Activated CD4-positive, alpha-beta T cell treated with anti-CD3 and anti-CD28 coated beads, Interleukin-2, amount 10 ng/mL, durations not matched to agents 24 days and 14 days (primary cell): ENCODE measurements around the gene SSX2IP. TPM values are rescaled to one million over a fixed set of nuclear protein-coding genes. Genes with fewer than 3 reads are reported as not detected.
"Not testable (repeated sequence)": the region's sequence is repeated elsewhere in the genome, so short reads cannot be mapped to it uniquely, and the experiment has no call there.

Experiments used
- DNase-seq: peaks from one replicate; pipeline ENCODE4 v3.0.0; 2022
- H3K27ac Mint-ChIP-seq: one replicate; pipeline ENCODE4 v1.8.0; 2022; ENCODE audit warnings: mild to moderate bottlenecking, mixed read lengths
- H3K27me3 Mint-ChIP-seq: one replicate; pipeline ENCODE4 v1.8.0; 2022; ENCODE audit warnings: mixed read lengths
- H3K36me3 Mint-ChIP-seq: one replicate; pipeline ENCODE4 v1.8.0; 2022; ENCODE audit warnings: low read depth, mild to moderate bottlenecking, mixed read lengths
- H3K4me1 Mint-ChIP-seq: one replicate; pipeline ENCODE4 v1.8.0; 2021; ENCODE audit warnings: mixed read lengths
- H3K4me3 Mint-ChIP-seq: one replicate; pipeline ENCODE4 v1.8.0; 2022; ENCODE audit warnings: mild to moderate bottlenecking, moderate library complexity, mixed read lengths
- H3K9me3 Mint-ChIP-seq: one replicate; pipeline ENCODE4 v1.8.0; 2021; ENCODE audit warnings: mixed read lengths
- intact Hi-C: fragments of 100-400 bp; cut with micrococcal nuclease; formaldehyde crosslinking; loops from one replicate; pipeline ENCODE4 v1.15.1; 2023
- total RNA-seq: library from RNA; stranded (reverse); gene quantifications from 2 replicates; pipeline ENCODE4 v1.2.3, GENCODE V29; 2022

The SSX2IP gene
- total RNA-seq, 1 donor from 2014 or later: 11.8 TPM

GRCh38 chr1:84677415-84678099 lies 12.7 kb downstream of the SSX2IP start:
- Mint-ChIP-seq H3K4me1 (peaks cover 2% of the 10 kb centered on the region), H3K4me3 (no peak overlapping the region), H3K36me3 (peaks cover 11% of the 10 kb centered on the region), H3K27me3 (no peaks in the 10 kb centered on the region), H3K9me3 (no peaks in the 10 kb centered on the region), H3K27ac (no peak overlapping the region)
- no peak for DNase-seq
- intact Hi-C loops: no loop called here

DNA sequence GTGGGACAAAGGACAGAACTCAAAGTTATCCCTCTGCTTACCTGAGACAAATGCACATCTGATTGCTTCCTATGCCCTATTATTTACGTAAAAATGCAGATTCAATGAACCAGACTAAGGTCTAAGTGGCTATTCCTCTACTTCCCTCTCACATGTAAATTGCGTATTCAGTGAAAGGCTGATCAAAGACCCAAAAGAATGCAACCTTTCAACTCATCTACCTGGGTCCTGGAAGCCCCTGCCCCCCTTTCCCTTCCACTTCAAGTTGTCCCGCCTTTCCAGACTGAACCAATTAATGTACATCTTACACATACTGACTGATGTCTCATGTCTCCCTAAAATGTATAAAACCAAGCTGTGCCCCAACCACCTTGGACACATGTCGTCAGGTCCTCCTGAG lies 14.6 kb downstream of the SSX2IP start:
- H3K9me3 Mint-ChIP-seq: no peaks in the 10 kb centered on the region
- peaks cover 6% of the 10 kb centered on the region for H3K4me1 Mint-ChIP-seq
- intact Hi-C loops: no loop called here
- no peaks in the 10 kb centered on the region for H3K27me3 Mint-ChIP-seq
- no peak overlapping the region for H3K27ac Mint-ChIP-seq
- H3K36me3 Mint-ChIP-seq: peaks cover 8% of the 10 kb centered on the region
- H3K4me3 Mint-ChIP-seq: no peak overlapping the region
- no peak for DNase-seq

GRCh38 chr1:84675106-84675505 lies 15.2 kb downstream of the SSX2IP start:
- Mint-ChIP-seq H3K36me3 (peaks cover 8% of the 10 kb centered on the region), H3K27ac (no peak overlapping the region), H3K27me3 (no peaks in the 10 kb centered on the region), H3K4me1 (peaks cover 6% of the 10 kb centered on the region), H3K4me3 (no peak overlapping the region), H3K9me3 (no peaks in the 10 kb centered on the region)
- intact Hi-C loops: no loop called here
- no peak for DNase-seq

GRCh38 chr1:84674705-84675104 lies 15.6 kb downstream of the SSX2IP start:
- H3K4me3 Mint-ChIP-seq: no peak overlapping the region
- peaks cover 6% of the 10 kb centered on the region for H3K4me1 Mint-ChIP-seq
- peaks cover 5% of the 10 kb centered on the region for H3K36me3 Mint-ChIP-seq

GRCh38 chr1:84674021-84674420 lies 16.2 kb downstream of the SSX2IP start:
- Mint-ChIP-seq H3K9me3 (no peaks in the 10 kb centered on the region), H3K27ac (no peak overlapping the region), H3K4me1 (peaks cover 6% of the 10 kb centered on the region), H3K27me3 (no peaks in the 10 kb centered on the region), H3K36me3 (peaks cover 3% of the 10 kb centered on the region), H3K4me3 (no peak overlapping the region)
- no peak for DNase-seq
- intact Hi-C loops: no loop called here

More at GRCh38 chr1:84674705-84675104, 15.6 kb downstream of the SSX2IP start:
- no peaks in the 10 kb centered on the region for H3K9me3 Mint-ChIP-seq
- H3K27me3 Mint-ChIP-seq: no peaks in the 10 kb centered on the region
- intact Hi-C loops: no loop called here
- DNase-seq: no peak
- no peak overlapping the region for H3K27ac Mint-ChIP-seq

- H3K27ac Mint-ChIP-seq: no peak overlapping the region
- H3K9me3 Mint-ChIP-seq: no peaks in the 10 kb centered on the region
- no peaks in the 10 kb centered on the region for H3K27me3 Mint-ChIP-seq
- intact Hi-C loops: no loop called here
- H3K4me3 Mint-ChIP-seq: no peak overlapping the region
- peaks cover 6% of the 10 kb centered on the region for H3K4me1 Mint-ChIP-seq
- no peak for DNase-seq
- no peaks in the 10 kb centered on the region for H3K36me3 Mint-ChIP-seq
These were observed 18.0 kb downstream of the SSX2IP start for GRCh38 chr1:84672080-84672854.

DNA sequence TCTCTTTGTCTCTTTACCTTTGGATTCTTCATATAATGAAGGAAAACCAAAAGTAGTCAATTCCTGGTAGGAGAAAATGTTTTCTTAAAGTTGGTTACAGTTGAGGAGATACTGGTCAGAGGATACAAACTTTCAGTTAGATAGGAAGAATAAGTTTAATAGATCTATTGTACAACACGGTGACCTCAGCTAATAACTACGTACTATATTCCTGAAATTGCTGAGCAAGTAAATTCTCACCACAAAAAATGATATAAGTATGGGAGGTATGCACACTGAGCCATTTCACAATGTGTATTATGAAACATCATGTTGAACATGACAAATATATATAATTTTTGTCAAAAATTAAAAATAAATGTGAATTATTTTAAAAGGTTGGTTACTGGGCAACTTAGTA lies 20.4 kb downstream of the SSX2IP start:
- Mint-ChIP-seq H3K36me3 (no peaks in the 10 kb centered on the region), H3K27me3 (no peaks in the 10 kb centered on the region), H3K9me3 (no peaks in the 10 kb centered on the region), H3K4me1 (peaks cover 6% of the 10 kb centered on the region), H3K27ac (no peak overlapping the region), H3K4me3 (no peak overlapping the region)
- DNase-seq: no peak
- intact Hi-C loops: no loop called here

- Mint-ChIP-seq H3K27ac (no peak overlapping the region), H3K4me1 (peaks cover 6% of the 10 kb centered on the region), H3K9me3 (no peaks in the 10 kb centered on the region), H3K4me3 (no peak overlapping the region), H3K27me3 (no peaks in the 10 kb centered on the region), H3K36me3 (no peaks in the 10 kb centered on the region)
- no peak for DNase-seq
- intact Hi-C loops: no loop called here
These were observed 22.1 kb downstream of the SSX2IP start for GRCh38 chr1:84668185-84668584.

- DNase-seq: no peak
- H3K27me3 Mint-ChIP-seq: no peaks in the 10 kb centered on the region
- no peak overlapping the region for H3K4me3 Mint-ChIP-seq
- no peak overlapping the region for H3K27ac Mint-ChIP-seq
- peaks cover 7% of the 10 kb centered on the region for H3K36me3 Mint-ChIP-seq
- no peaks in the 10 kb centered on the region for H3K4me1 Mint-ChIP-seq
- H3K9me3 Mint-ChIP-seq: no peaks in the 10 kb centered on the region
- intact Hi-C loops: no loop called here
These were observed 24.5 kb downstream of the SSX2IP start for GRCh38 chr1:84665703-84666317.

DNA sequence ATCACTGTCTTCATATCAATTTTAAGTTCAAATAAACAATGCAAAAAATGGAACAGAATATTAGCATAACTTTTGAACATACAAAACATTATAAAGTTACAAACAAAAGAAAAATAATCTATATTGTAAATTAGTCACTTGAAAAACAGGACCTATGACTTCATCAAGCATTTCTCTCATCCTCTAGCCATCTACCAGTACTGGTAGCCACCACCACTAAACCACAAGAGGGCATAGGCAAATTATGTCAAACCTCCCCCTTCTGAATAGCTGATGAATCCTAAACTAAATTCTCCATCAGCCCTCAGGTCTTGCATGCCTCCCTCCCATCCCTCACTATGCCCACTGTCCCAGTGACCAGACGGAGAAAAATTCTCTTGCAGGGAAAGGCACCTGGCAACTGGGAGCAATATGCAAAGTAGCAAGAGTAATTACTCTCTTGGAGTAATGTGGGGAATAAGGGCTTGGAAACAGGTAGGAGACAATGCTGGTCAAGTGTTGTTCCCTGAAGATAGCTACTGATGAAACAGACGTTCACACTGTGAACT lies 37.1 kb downstream of the SSX2IP start:
- H3K27me3 Mint-ChIP-seq: no peaks in the 10 kb centered on the region
- H3K9me3 Mint-ChIP-seq: no peaks in the 10 kb centered on the region
- intact Hi-C loops: no loop called here
- DNase-seq: no peak
- peaks cover 2% of the 10 kb centered on the region for H3K4me1 Mint-ChIP-seq
- no peak overlapping the region for H3K4me3 Mint-ChIP-seq
- H3K36me3 Mint-ChIP-seq: peaks cover 23% of the 10 kb centered on the region
- H3K27ac Mint-ChIP-seq: no peak overlapping the region

DNA sequence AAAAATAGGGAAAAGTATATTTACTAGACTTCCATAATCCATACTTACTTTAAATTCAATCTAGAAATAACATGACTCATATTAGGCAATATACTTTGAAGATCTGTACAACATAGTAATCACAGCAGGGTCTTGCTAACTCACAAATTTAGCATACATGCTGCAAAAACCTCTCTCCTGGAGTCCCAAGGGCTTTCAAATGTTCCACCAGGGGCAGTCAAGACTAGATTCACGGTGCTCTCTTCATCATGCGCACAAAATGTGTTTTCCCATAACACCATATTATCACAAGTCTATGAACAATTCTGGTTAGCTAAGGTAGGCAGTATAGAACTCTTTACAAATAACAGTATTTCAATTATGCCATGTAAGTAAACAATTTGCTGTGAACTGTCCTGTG lies 45.8 kb downstream of the SSX2IP start:
- intact Hi-C loops: no loop called here

GRCh38 chr1:84643183-84643582 lies 47.1 kb downstream of the SSX2IP start:
- no peak overlapping the region for H3K27ac Mint-ChIP-seq
- intact Hi-C loops: no loop called here

More for the DNA sequence above, 45.8 kb downstream of the SSX2IP start:
- Mint-ChIP-seq H3K27me3 (no peaks in the 10 kb centered on the region), H3K9me3 (no peaks in the 10 kb centered on the region), H3K4me3 (no peak overlapping the region), H3K27ac (no peak overlapping the region), H3K4me1 (no peaks in the 10 kb centered on the region), H3K36me3 (peaks cover 6% of the 10 kb centered on the region)
- DNase-seq: peak; percentile 47

GRCh38 chr1:84642774-84643173 lies 47.5 kb downstream of the SSX2IP start:
- H3K27me3 Mint-ChIP-seq: no peaks in the 10 kb centered on the region
- DNase-seq: no peak
- H3K4me3 Mint-ChIP-seq: no peak overlapping the region
- intact Hi-C loops: no loop called here
- no peak overlapping the region for H3K27ac Mint-ChIP-seq
- H3K4me1 Mint-ChIP-seq: no peaks in the 10 kb centered on the region
- no peaks in the 10 kb centered on the region for H3K9me3 Mint-ChIP-seq
- peaks cover 2% of the 10 kb centered on the region for H3K36me3 Mint-ChIP-seq

More at GRCh38 chr1:84643183-84643582, 47.1 kb downstream of the SSX2IP start:
- H3K4me1 Mint-ChIP-seq: no peaks in the 10 kb centered on the region
- no peak overlapping the region for H3K4me3 Mint-ChIP-seq
- peak; percentile 40 for DNase-seq
- no peaks in the 10 kb centered on the region for H3K27me3 Mint-ChIP-seq
- H3K36me3 Mint-ChIP-seq: peaks cover 2% of the 10 kb centered on the region
- H3K9me3 Mint-ChIP-seq: no peaks in the 10 kb centered on the region

DNA sequence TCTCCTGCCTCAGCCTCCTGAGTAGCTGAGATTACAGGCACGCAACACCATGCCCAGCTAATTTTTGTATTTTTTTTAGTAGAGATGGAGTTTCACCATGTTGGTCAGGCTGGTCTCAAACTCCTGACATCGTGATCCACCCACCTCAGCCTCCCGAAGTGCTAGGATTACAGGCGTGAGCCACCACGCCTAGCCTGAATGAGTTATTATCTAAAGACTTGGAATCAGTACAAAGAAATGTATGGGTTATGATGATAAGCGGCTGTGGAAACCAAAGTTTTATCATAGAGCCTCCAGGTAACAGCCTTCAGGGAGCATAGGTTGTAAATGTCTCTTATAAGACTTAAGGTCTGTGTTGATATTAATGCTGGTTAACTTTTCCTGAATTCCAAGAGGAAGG lies 50.5 kb downstream of the SSX2IP start:
- H3K27me3 Mint-ChIP-seq, H3K9me3 Mint-ChIP-seq, H3K27ac Mint-ChIP-seq, H3K36me3 Mint-ChIP-seq, H3K4me3 Mint-ChIP-seq, intact Hi-C loops, H3K4me1 Mint-ChIP-seq: not testable (repeated sequence)
- peak; percentile 31 for DNase-seq
